K562 (cell line): Measurements from ENCODE around the gene SCRN1. TPM values are rescaled to one million over a fixed set of nuclear protein-coding genes. Genes with fewer than 3 reads are reported as not detected.

Experiments
- BRF2 ChIP-seq: IDR thresholded peaks from 3 replicates; pipeline ENCODE4 v1.6.1; 2011; ENCODE audit warnings: borderline replicate concordance, mild to moderate bottlenecking; ENCODE audit not compliant: insufficient read length, insufficient read depth
- CXXC5 ChIP-seq: fragments of 250-450 bp; sonication (Bioruptor Pico); IDR thresholded peaks from 2 replicates; pipeline ENCODE4 v1.8.0; 2022; ENCODE audit warnings: inconsistent platforms, mild to moderate bottlenecking, moderate library complexity
- DDX20 ChIP-seq: fragments of 450-650 bp; IDR thresholded peaks from 2 replicates; pipeline ENCODE4 v1.6.1; 2016; ENCODE audit warnings: missing genetic modification characterization, low read depth, mild to moderate bottlenecking, missing compliant biosample characterization, moderate library complexity
- E2F4 ChIP-seq: sonication (generic); formaldehyde crosslinking; IDR thresholded peaks from 2 replicates; pipeline ENCODE4 v1.8.0; 2022; ENCODE audit warnings: mild to moderate bottlenecking, low read depth, missing genetic modification reagents
- ETV1 ChIP-seq: fragments of 450-650 bp; conservative IDR thresholded peaks from 2 replicates; pipeline ENCODE4 v1.6.1; 2016; ENCODE audit warnings: missing genetic modification characterization, control low read depth, low read depth, missing compliant biosample characterization
- GABPA ChIP-seq: fragments of 200-800 bp; sonication (Bioruptor generic); conservative IDR thresholded peaks from 2 replicates; pipeline ENCODE4 v1.6.1; 2016; ENCODE audit warnings: low read depth, missing genetic modification characterization, missing compliant biosample characterization
- LEF1 ChIP-seq: fragments of 450-650 bp; IDR thresholded peaks from 2 replicates; pipeline ENCODE4 v1.6.1; 2016; ENCODE audit warnings: mild to moderate bottlenecking
- MITF ChIP-seq: IDR thresholded peaks from 2 replicates; pipeline ENCODE4 v1.6.1; 2014; ENCODE audit warnings: antibody characterized with exemption
- MXI1 ChIP-seq: IDR thresholded peaks from 2 replicates; pipeline ENCODE4 v1.6.1; 2011; ENCODE audit warnings: low read depth, mild to moderate bottlenecking, improper control_type of control experiment, low read length
- NELFE ChIP-seq: IDR thresholded peaks from 2 replicates; pipeline ENCODE4 v1.6.1; 2011; ENCODE audit warnings: mild to moderate bottlenecking; ENCODE audit not compliant: insufficient read depth, insufficient read length
- PHB ChIP-seq: fragments of 250-450 bp; sonication (Bioruptor Pico); IDR thresholded peaks from 2 replicates; pipeline ENCODE4 v1.5.0; 2021
- POLR3A ChIP-seq: IDR thresholded peaks from 2 replicates; pipeline ENCODE4 v1.6.1; 2011; ENCODE audit warnings: borderline replicate concordance, mild to moderate bottlenecking, moderate library complexity; ENCODE audit not compliant: insufficient read length, insufficient read depth; ENCODE audit errors: extremely low read depth
- PRPF4 ChIP-seq: fragments of 200-400 bp; formaldehyde crosslinking; IDR thresholded peaks from one replicate; pipeline ENCODE4 v1.6.1; 2017; ENCODE audit warnings: low read length, low read depth, mild to moderate bottlenecking; ENCODE audit not compliant: insufficient read depth, poor library complexity, severe bottlenecking
- PYGO2 ChIP-seq: fragments of 450-650 bp; IDR thresholded peaks from 2 replicates; pipeline ENCODE4 v1.6.1; 2016; ENCODE audit warnings: mild to moderate bottlenecking, missing genetic modification characterization, moderate library complexity, missing compliant biosample characterization
- STAT5A ChIP-seq: IDR thresholded peaks from 2 replicates; pipeline ENCODE4 v1.6.1; 2012; ENCODE audit warnings: low read length, inconsistent platforms, borderline replicate concordance
- STAT5B ChIP-seq: fragments of 250-450 bp; sonication (Bioruptor Pico); IDR thresholded peaks from 2 replicates; pipeline ENCODE4 v1.8.0; 2021; ENCODE audit warnings: mild to moderate bottlenecking, inconsistent platforms
- YY1 ChIP-seq, 3 experiments: IDR thresholded peaks; 2 replicates each; pipeline ENCODE4 v1.6.1; 2011; ENCODE audit warnings: low read length in 2 of 3, mild to moderate bottlenecking in 2 of 3, moderate library complexity in 2 of 3, borderline replicate concordance in 1 of 3, control low read depth in 1 of 3, low read depth in 1 of 3; ENCODE audit not compliant: insufficient read depth in 3 of 3, insufficient replicate concordance in 2 of 3, control insufficient read depth in 1 of 3, insufficient read length in 1 of 3; ENCODE audit errors: extremely low read depth in 1 of 3
- ZBTB17 ChIP-seq: fragments of 450-650 bp; formaldehyde crosslinking; IDR thresholded peaks from 2 replicates; pipeline ENCODE4 v1.4.0; 2020; ENCODE audit warnings: mild to moderate bottlenecking
- ZNF143 ChIP-seq: sonication (generic); formaldehyde crosslinking; IDR thresholded peaks from 2 replicates; pipeline ENCODE4 v1.9.0; 2022; ENCODE audit warnings: mild to moderate bottlenecking, missing genetic modification reagents
- ZNF174 ChIP-seq: fragments of 250-450 bp; sonication (Bioruptor Pico); IDR thresholded peaks from 2 replicates; pipeline ENCODE4 v1.4.0; 2020; ENCODE audit warnings: mild to moderate bottlenecking
- ZNF408 ChIP-seq: fragments of 250-450 bp; sonication (Bioruptor Pico); IDR thresholded peaks from 2 replicates; pipeline ENCODE4 v1.4.0; 2020; ENCODE audit warnings: low read depth, mild to moderate bottlenecking, moderate library complexity
- ZNF57 ChIP-seq: fragments of 450-650 bp; formaldehyde crosslinking; IDR thresholded peaks from 2 replicates; pipeline ENCODE4 v1.4.0; 2020; ENCODE audit warnings: mild to moderate bottlenecking, moderate library complexity
- polyA plus RNA-seq, 8 experiments: library from polyadenylated mRNA; depleted of rRNA in 4 of 8; stranded (reverse) in 5 of 8; unstranded in 3 of 8; fragments of >200 nt; fragmentation: Nextera tagmentation in 2 of 8; fragmentation: Illumina TruSeq in 1 of 8; extraction: Ambion mirVana in 2 of 8; extraction: Trizol in 1 of 8; gene quantifications; 2 replicates each; pipeline versions ENCODE4 v1.2.1 to v1.2.3, GENCODE V29; 2011 to 2014; ENCODE audit warnings: inconsistent platforms in 1 of 8, missing spikeins in 1 of 8
- total RNA-seq, 7 experiments: library from RNA; depleted of rRNA in 6 of 7; stranded (reverse); fragments of >200 nt in 6 of 7; fragmentation: Illumina TruSeq in 2 of 7; extraction: Trizol in 2 of 7; gene quantifications; 2 replicates each; pipeline versions ENCODE4 v1.2.1 to v1.2.3, GENCODE V29; 2011 to 2021; ENCODE audit warnings: low replicate concordance in 1 of 7

The SCRN1 gene
- total and polyA plus RNA-seq, 9 of the 15 experiments (the other 6 are each of a cell fraction or from before 2014, with no cell fraction given) = 0.13 to 1.4 (median 0.20) TPM

- no peak for TF ChIP-seq ZNF174 (CRISPR knock-in tag)
- TF ChIP-seq MITF = 0 out of 2 replicates have a peak, but pooled peaks have one; percentile 33
- no peak for TF ChIP-seq POLR3A
- no peak for TF ChIP-seq BRF2
- TF ChIP-seq CXXC5 = peak; percentile 90
- TF ChIP-seq PHB (CRISPR knock-in tag) = no peak
- TF ChIP-seq PRPF4 = no peak
- no peak for TF ChIP-seq STAT5B (CRISPR knock-in tag)
- TF ChIP-seq ZNF143 (CRISPR knock-in tag) = no peak
- peak in 1 of 3 experiments; percentile 26 for TF ChIP-seq YY1 (IDR thresholded peaks at IDR 0.05; ENCODE audit: borderline replicate concordance in 1 of 3, control insufficient read depth in 1 of 3, extremely low read depth in 1 of 3, insufficient read depth in 3 of 3, insufficient read length in 1 of 3, insufficient replicate concordance in 2 of 3, low read depth in 1 of 3, low read length in 2 of 3)
- TF ChIP-seq E2F4 (CRISPR knock-in tag) = no peak
- peak; percentile 90 for TF ChIP-seq GABPA
- TF ChIP-seq NELFE = no peak
- no peak for TF ChIP-seq ZBTB17 (CRISPR knock-in tag)
- TF ChIP-seq MXI1 = no peak; the same call in 1 of the 2 replicates
- TF ChIP-seq PYGO2 (tag) = no peak
- TF ChIP-seq ZNF57 (CRISPR knock-in tag) = no peak
- no peak for TF ChIP-seq ZNF408
- no peak for TF ChIP-seq DDX20 (tag)
- TF ChIP-seq STAT5A = peak; percentile 15; the same call in 1 of the 2 replicates
- TF ChIP-seq LEF1 = peak; percentile 27; the same call in 1 of the 2 replicates
- TF ChIP-seq ETV1 (tag) = peak; percentile 87
These were observed 36.8 kb upstream of the SCRN1 start, which contains the start of gene FKBP14 (continued) for GRCh38 chr7:30026229-30027064.
